Panc1 (cell line): ENCODE results near the gene SPATA1. TPM values are rescaled to one million over a fixed set of nuclear protein-coding genes. Genes with fewer than 3 reads are reported as not detected.
A peak's percentile ranks its signal among the peaks of the same experiment; 100 is the strongest.

ENCODE experiments used
- ATAC-seq: fragments of 200-7000 bp; cut with Tn5 transposase; 2 replicates; pipeline ENCODE4 v1.9.1; 2020; ENCODE audit warnings: mild to moderate bottlenecking, moderate library complexity
- BruUV-seq: library from RNA; stranded (reverse); fragments of 400-500 nt; replicated peaks from 2 replicates; lab custom pipeline; 2021; lab: Mats Ljungman, UMichigan
- CTCF ChIA-PET: fragments of 300-600 bp; sonication (Branson Sonifier 250); formaldehyde crosslinking; loops from one replicate; lab custom pipeline; 2022; ENCODE audit warnings: antibody characterized with exemption; lab: Charles Lee
- POLR2A ChIA-PET: fragments of 300-600 bp; sonication (Branson Sonifier 250); formaldehyde crosslinking; loops from one replicate; lab custom pipeline; 2022; ENCODE audit warnings: antibody characterized with exemption; lab: Charles Lee
- DNase-seq: peaks from one replicate; pipeline ENCODE4 v3.0.0-alpha.2; 2010; ENCODE audit warnings: low read depth, low spot score
- H3K27ac ChIP-seq: 2 replicates; pipeline ENCODE4 v1.5.1; 2011; ENCODE audit warnings: mild to moderate bottlenecking, low read length, inconsistent platforms
- H3K27me3 ChIP-seq: fragments of 200-500 bp; sonication (Bioruptor generic); 2 replicates; pipeline ENCODE4 v1.6.0; 2014; ENCODE audit warnings: low read length, inconsistent platforms; ENCODE audit not compliant: control insufficient read depth, insufficient read depth
- H3K36me3 ChIP-seq: fragments of 200-500 bp; sonication (Bioruptor generic); 2 replicates; pipeline ENCODE4 v1.5.1; 2014; ENCODE audit warnings: inconsistent platforms, mild to moderate bottlenecking, low read length, moderate library complexity; ENCODE audit not compliant: control insufficient read depth, insufficient read depth
- H3K4me1 ChIP-seq: 2 replicates; pipeline ENCODE4 v1.5.1; 2011; ENCODE audit warnings: inconsistent platforms, mild to moderate bottlenecking, low read length, moderate library complexity; ENCODE audit not compliant: control insufficient read depth, insufficient read depth
- H3K4me3 ChIP-seq, 2 experiments: 2 replicates each; pipeline ENCODE4 v1.5.1; 2011 to 2012; ENCODE audit warnings: low read depth in 2 of 2, low read length in 2 of 2, mild to moderate bottlenecking in 2 of 2, inconsistent platforms in 1 of 2, moderate library complexity in 1 of 2
- H3K9me3 ChIP-seq: fragments of 200-500 bp; sonication (Bioruptor generic); 2 replicates; pipeline ENCODE4 v1.5.1; 2014; ENCODE audit warnings: low read depth, mild to moderate bottlenecking, inconsistent platforms, low read length, moderate library complexity; ENCODE audit not compliant: control insufficient read depth, insufficient read depth
- POLR2AphosphoS5 ChIP-seq: IDR thresholded peaks from 2 replicates; pipeline ENCODE4 v1.6.1; 2012; ENCODE audit warnings: mild to moderate bottlenecking, low read depth, low read length, moderate library complexity
- REST ChIP-seq, 2 experiments: IDR thresholded peaks; 2 replicates each; pipeline ENCODE4 v1.6.1; 2011 to 2012; ENCODE audit warnings: low read depth in 2 of 2, control low read depth in 1 of 2, low read length in 1 of 2, mild to moderate bottlenecking in 1 of 2, moderate library complexity in 1 of 2; ENCODE audit not compliant: insufficient read depth in 1 of 2
- SIN3A ChIP-seq: IDR thresholded peaks from 2 replicates; pipeline ENCODE4 v1.6.1; 2012; ENCODE audit warnings: low read depth, mild to moderate bottlenecking, low read length, moderate library complexity, borderline replicate concordance; ENCODE audit not compliant: insufficient read depth
- TCF7L2 ChIP-seq: IDR thresholded peaks from 2 replicates; pipeline ENCODE4 v1.6.1; 2011; ENCODE audit warnings: mild to moderate bottlenecking, low read depth, low read length, inconsistent platforms
- in situ Hi-C: cut with HindIII; loops from 2 replicates; pipeline ENCODE4 v1.10.0; 2016; ENCODE audit warnings: low sequenced_read_pairs, low pct_unique_long_range_greater_than_20kb
- intact Hi-C: fragments of 100-400 bp; cut with micrococcal nuclease; formaldehyde crosslinking; loops from one replicate; pipeline ENCODE4 v1.10.0; 2022; ENCODE audit not compliant: unreplicated experiment
- total RNA-seq: library from RNA; stranded (reverse); gene quantifications from one replicate; pipeline ENCODE4 v1.2.1, GENCODE V29; 2021; ENCODE audit not compliant: unreplicated experiment
- TF ChIP-seq, protein P1 (sequence below): fragments of 450-650 bp; IDR thresholded peaks from 2 replicates; pipeline ENCODE4 v1.5.1; 2017; ENCODE audit warnings: mild to moderate bottlenecking

SPATA1 gene
- total RNA-seq, 1 experiment from 2014 or later: 5.0 TPM

DNA sequence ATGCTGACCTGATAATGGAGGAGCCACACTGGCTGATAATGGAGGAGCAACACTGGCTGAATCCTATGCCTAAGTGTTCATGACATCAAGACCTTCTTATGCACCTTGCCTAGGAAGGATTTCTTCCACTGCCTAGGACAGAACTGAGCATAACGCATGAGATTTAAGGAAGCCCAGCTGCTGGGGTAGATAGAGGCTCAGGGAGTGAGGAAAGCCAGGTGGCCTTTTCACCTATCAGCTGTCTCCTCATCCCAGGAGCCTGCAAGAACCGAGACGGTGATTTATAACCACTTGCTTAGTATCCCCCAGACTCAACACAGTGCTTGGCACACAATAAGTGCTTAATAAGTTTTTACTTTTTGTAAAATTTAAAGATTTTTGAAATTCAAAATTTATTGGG lies 75.5 kb downstream of the SPATA1 start:
- no peak overlapping the region for H3K27ac ChIP-seq
- intact Hi-C loops: no loop called here
- in situ Hi-C loops: no loop called here
- no peaks in the 10 kb centered on the region for H3K27me3 ChIP-seq
- TF ChIP-seq POLR2AphosphoS5 (no peak), REST (IDR thresholded peaks at IDR 0.05; ENCODE audit: insufficient read depth in 1 of 2, low read depth in 2 of 2, low read length in 1 of 2) (no peak), SIN3A (no peak), TCF7L2 (no peak)
- TF ChIP-seq, protein P1, sequence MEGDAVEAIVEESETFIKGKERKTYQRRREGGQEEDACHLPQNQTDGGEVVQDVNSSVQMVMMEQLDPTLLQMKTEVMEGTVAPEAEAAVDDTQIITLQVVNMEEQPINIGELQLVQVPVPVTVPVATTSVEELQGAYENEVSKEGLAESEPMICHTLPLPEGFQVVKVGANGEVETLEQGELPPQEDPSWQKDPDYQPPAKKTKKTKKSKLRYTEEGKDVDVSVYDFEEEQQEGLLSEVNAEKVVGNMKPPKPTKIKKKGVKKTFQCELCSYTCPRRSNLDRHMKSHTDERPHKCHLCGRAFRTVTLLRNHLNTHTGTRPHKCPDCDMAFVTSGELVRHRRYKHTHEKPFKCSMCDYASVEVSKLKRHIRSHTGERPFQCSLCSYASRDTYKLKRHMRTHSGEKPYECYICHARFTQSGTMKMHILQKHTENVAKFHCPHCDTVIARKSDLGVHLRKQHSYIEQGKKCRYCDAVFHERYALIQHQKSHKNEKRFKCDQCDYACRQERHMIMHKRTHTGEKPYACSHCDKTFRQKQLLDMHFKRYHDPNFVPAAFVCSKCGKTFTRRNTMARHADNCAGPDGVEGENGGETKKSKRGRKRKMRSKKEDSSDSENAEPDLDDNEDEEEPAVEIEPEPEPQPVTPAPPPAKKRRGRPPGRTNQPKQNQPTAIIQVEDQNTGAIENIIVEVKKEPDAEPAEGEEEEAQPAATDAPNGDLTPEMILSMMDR: no peak
- no peaks in the 10 kb centered on the region for H3K36me3 ChIP-seq
- H3K4me1 ChIP-seq: no peaks in the 10 kb centered on the region
- ATAC-seq (0 out of 2 replicates have a peak, but pooled peaks have one; percentile 17), DNase-seq (no peak)
- H3K9me3 ChIP-seq: peaks cover 3% of the 10 kb centered on the region; the same call in 1 of the 2 replicates
- H3K4me3 ChIP-seq: no peak overlapping the region
- no TSS peak for BruUV-seq
- ChIA-PET POLR2A (no interaction called here), CTCF (no interaction called here)

- Histone ChIP-seq H3K36me3 (no peaks in the 10 kb centered on the region), H3K4me3 (no peak overlapping the region), H3K4me1 (no peaks in the 10 kb centered on the region), H3K27ac (no peak overlapping the region), H3K27me3 (no peaks in the 10 kb centered on the region), H3K9me3 (peaks cover 3% of the 10 kb centered on the region; the same call in 1 of the 2 replicates)
- DNase-seq: no peak
- no peak for TF ChIP-seq POLR2AphosphoS5
- no peak for TF ChIP-seq REST (IDR thresholded peaks at IDR 0.05; ENCODE audit: insufficient read depth in 1 of 2, low read depth in 2 of 2, low read length in 1 of 2)
- TF ChIP-seq, protein P1: no peak
- no peak for TF ChIP-seq SIN3A
- TF ChIP-seq TCF7L2: no peak
- in situ Hi-C loops (no loop called here), intact Hi-C loops (no loop called here)
- CTCF ChIA-PET: no interaction called here
- POLR2A ChIA-PET: no interaction called here
- BruUV-seq: no TSS peak
- ATAC-seq: peak; percentile 37; the same call in 1 of the 2 replicates
Observed at GRCh38 chr1:84582802-84583587, 76.8 kb downstream of the SPATA1 start.
